Measurements from ENCODE around the gene SORL1-AS1.

The SORL1-AS1 gene

GRCh38 chr11:121453589-121454299, 977 bp upstream of the SORL1-AS1 start:
- Histone ChIP-seq H3K4me3 (ENCODE audit: low read depth, low read length) (no peak overlapping the region), H3K36me3 (ENCODE audit: control insufficient read depth, insufficient read depth, low read length) (no peaks in the 10 kb centered on the region), H3K27me3 (ENCODE audit: control insufficient read depth, insufficient read depth, low read length) (no peaks in the 10 kb centered on the region)
- FAIRE-seq = no peak
- no peak for DNase-seq (ENCODE audit: low read depth)
- no peak for TF ChIP-seq CTCF (IDR thresholded peaks at IDR 0.05; ENCODE audit: insufficient read depth, low read length, severe bottlenecking)

DNA sequence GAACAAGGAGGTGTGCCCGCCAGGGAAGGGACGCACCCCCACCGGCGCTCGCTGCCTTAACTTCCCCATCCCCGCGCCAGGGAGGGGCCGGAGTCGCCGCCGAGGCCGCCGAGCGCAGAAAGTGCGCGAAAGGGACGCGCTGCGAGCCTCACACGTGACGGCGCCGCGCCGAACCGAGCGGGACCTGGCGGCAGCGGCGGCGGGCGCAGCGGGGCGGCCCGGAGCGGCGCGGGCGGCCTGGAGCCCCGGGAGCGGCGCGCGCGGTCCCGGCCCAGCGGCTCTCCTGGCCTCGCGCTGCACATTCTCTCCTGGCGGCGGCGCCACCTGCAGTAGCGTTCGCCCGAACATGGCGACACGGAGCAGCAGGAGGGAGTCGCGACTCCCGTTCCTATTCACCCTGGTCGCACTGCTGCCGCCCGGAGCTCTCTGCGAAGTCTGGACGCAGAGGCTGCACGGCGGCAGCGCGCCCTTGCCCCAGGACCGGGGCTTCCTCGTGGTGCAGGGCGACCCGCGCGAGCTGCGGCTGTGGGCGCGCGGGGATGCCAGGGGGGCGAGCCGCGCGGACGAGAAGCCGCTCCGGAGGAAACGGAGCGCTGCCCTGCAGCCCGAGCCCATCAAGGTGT, 670 bp downstream of the SORL1-AS1 start, which contains the start of gene SORL1:
Gene SORL1, plus strand, starts transcription at position 329 of the 623 bp plus-strand sequence. Its CDS starts 18 bp downstream, at position 347.
- no peak for FAIRE-seq
- H3K27me3 ChIP-seq (ENCODE audit: control insufficient read depth, insufficient read depth, low read length) = no peaks in the 10 kb centered on the region
- peak within 1 kb of the TSS; percentile 67 for H3K4me3 ChIP-seq (ENCODE audit: low read depth, low read length)
- peak; percentile 38 for DNase-seq (ENCODE audit: low read depth)
- TF ChIP-seq CTCF (IDR thresholded peaks at IDR 0.05; ENCODE audit: insufficient read depth, low read length, severe bottlenecking) = peak; percentile 83
- H3K36me3 ChIP-seq (ENCODE audit: control insufficient read depth, insufficient read depth, low read length) = no peaks in the 10 kb centered on the region

- Histone ChIP-seq H3K4me3 (ENCODE audit: low read depth, low read length) (peak overlapping the region; percentile 67), H3K27me3 (ENCODE audit: control insufficient read depth, insufficient read depth, low read length) (no peaks in the 10 kb centered on the region), H3K36me3 (ENCODE audit: control insufficient read depth, insufficient read depth, low read length) (no peaks in the 10 kb centered on the region)
- TF ChIP-seq CTCF (IDR thresholded peaks at IDR 0.05; ENCODE audit: insufficient read depth, low read length, severe bottlenecking) = no peak
- FAIRE-seq (no peak), DNase-seq (ENCODE audit: low read depth) (no peak)
These were observed 1.4 kb downstream of the SORL1-AS1 start for GRCh38 chr11:121451178-121451985.

DNA sequence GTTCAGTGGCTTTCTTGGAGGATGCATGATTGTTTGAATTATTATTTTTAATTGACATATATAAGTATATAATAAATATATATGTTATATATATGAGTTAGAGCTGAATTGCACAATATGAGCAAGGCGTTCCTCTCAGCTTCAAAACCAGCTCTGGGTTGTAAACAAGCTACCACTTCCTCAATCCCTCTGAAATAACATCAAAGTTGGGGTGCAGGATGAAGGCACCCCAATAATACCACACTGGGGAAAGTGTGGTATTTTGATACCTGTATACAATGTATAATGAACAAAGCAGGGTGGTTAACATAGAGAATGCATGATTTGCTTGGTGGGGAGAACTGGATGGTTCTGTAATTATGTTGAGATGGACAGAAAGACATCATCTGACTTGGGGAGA, 2.4 kb downstream of the SORL1-AS1 start:
- TF ChIP-seq CTCF (IDR thresholded peaks at IDR 0.05; ENCODE audit: insufficient read depth, low read length, severe bottlenecking) = no peak
- Histone ChIP-seq H3K4me3 (ENCODE audit: low read depth, low read length) (no peak overlapping the region), H3K36me3 (ENCODE audit: control insufficient read depth, insufficient read depth, low read length) (no peaks in the 10 kb centered on the region), H3K27me3 (ENCODE audit: control insufficient read depth, insufficient read depth, low read length) (no peaks in the 10 kb centered on the region)
- FAIRE-seq (no peak), DNase-seq (ENCODE audit: low read depth) (no peak)

- FAIRE-seq (no peak), DNase-seq (ENCODE audit: low read depth) (no peak)
- TF ChIP-seq CTCF (IDR thresholded peaks at IDR 0.05; ENCODE audit: insufficient read depth, low read length, severe bottlenecking) = no peak
- no peak overlapping the region for H3K4me3 ChIP-seq (ENCODE audit: low read depth, low read length)
- no peaks in the 10 kb centered on the region for H3K36me3 ChIP-seq (ENCODE audit: control insufficient read depth, insufficient read depth, low read length)
- no peaks in the 10 kb centered on the region for H3K27me3 ChIP-seq (ENCODE audit: control insufficient read depth, insufficient read depth, low read length)
These were observed 3.1 kb downstream of the SORL1-AS1 start for GRCh38 chr11:121449626-121450025.
